Ascending aorta (tissue), 2 donors: ENCODE results near the gene SYT6. TPM values are rescaled to one million over a fixed set of nuclear protein-coding genes. Genes with fewer than 3 reads are reported as not detected.
"Not testable (repeated sequence)": the region's sequence is repeated elsewhere in the genome, so short reads cannot be mapped to it uniquely, and the experiment has no call there.

Experiments used
- DNase-seq, 2 donors: peaks; one replicate each; pipeline ENCODE4 v3.0.0-alpha.2; 2019; ENCODE audit warnings: low spot score in 2 of 2
- H3K27ac ChIP-seq, 2 donors: fragments of 200-600 bp; sonication (generic); one replicate each; pipeline ENCODE4 v1.5.1; 2016 to 2017; ENCODE audit warnings: mild to moderate bottlenecking in 1 of 2
- H3K27me3 ChIP-seq: fragments of 200-600 bp; sonication (generic); one replicate; pipeline ENCODE4 v1.5.1; 2017
- H3K36me3 ChIP-seq, 2 donors: fragments of 200-600 bp; sonication (generic); one replicate each; pipeline ENCODE4 v1.5.1; 2016
- H3K4me1 ChIP-seq, 2 donors: fragments of 200-600 bp; sonication (generic); one replicate each; pipeline ENCODE4 v1.5.1; 2016 to 2017; ENCODE audit warnings: mild to moderate bottlenecking in 1 of 2
- H3K4me3 ChIP-seq, 2 donors: fragments of 200-600 bp; sonication (generic); one replicate each; pipeline ENCODE4 v1.5.1; 2016 to 2017; ENCODE audit warnings: mild to moderate bottlenecking in 1 of 2
- H3K9me3 ChIP-seq, 2 donors: fragments of 200-600 bp; sonication (generic); one replicate each; pipeline ENCODE4 v1.5.1; 2016
- CTCF ChIP-seq, 3 experiments: fragments of 200-600 bp in 2 of 3; fragments of 450-650 bp in 1 of 3; sonication (generic) in 2 of 3; IDR thresholded peaks; one replicate each; pipeline ENCODE4 v1.5.1; 2016 to 2019; ENCODE audit warnings: antibody characterized with exemption in 3 of 3, mild to moderate bottlenecking in 1 of 3, moderate library complexity in 1 of 3
- intact Hi-C: fragments of 100-400 bp; cut with DNase I; formaldehyde crosslinking; loops from one replicate; pipeline ENCODE4 v1.15.1; 2023
- total RNA-seq: library from RNA; depleted of rRNA; stranded (reverse); fragments of >200 nt; gene quantifications from one replicate; pipeline ENCODE4 v1.1.0, GENCODE V29; 2016

Gene SYT6
- total RNA-seq, 1 donor from 2014 or later, result not detected

- TF ChIP-seq CTCF (IDR thresholded peaks at IDR 0.05), result no peak
- Histone ChIP-seq H3K4me1 (no peaks in the 10 kb centered on the region), H3K27me3 (no peaks in the 10 kb centered on the region), H3K9me3 (no peaks in the 10 kb centered on the region), H3K4me3 (no peak overlapping the region), H3K36me3 (no peaks in the 10 kb centered on the region), H3K27ac (no peak overlapping the region)
- DNase-seq, result no peak
- intact Hi-C loops, result loop anchor here (10.0 kb wide), 1 partner anchor 191 kb away; no protein-coding TSS in a partner anchor
Measured at GRCh38 chr1:114063544-114063943, 90.1 kb downstream of the SYT6 start.

GRCh38 chr1:114062477-114063099, 91.1 kb downstream of the SYT6 start:
- Histone ChIP-seq H3K27ac (no peak overlapping the region), H3K4me3 (no peak overlapping the region), H3K9me3 (no peaks in the 10 kb centered on the region), H3K27me3 (no peaks in the 10 kb centered on the region), H3K4me1 (no peaks in the 10 kb centered on the region), H3K36me3 (no peaks in the 10 kb centered on the region)
- no peak for TF ChIP-seq CTCF (IDR thresholded peaks at IDR 0.05)
- intact Hi-C loops, result loop anchor here (10.0 kb wide), 1 partner anchor 192 kb away; no protein-coding TSS in a partner anchor
- no peak for DNase-seq

- TF ChIP-seq CTCF (IDR thresholded peaks at IDR 0.05), result no peak
- intact Hi-C loops, result loop anchor here (10.0 kb wide), 1 partner anchor 194 kb away; no protein-coding TSS in a partner anchor
Measured at GRCh38 chr1:114061121-114061830, 92.4 kb downstream of the SYT6 start.

DNA sequence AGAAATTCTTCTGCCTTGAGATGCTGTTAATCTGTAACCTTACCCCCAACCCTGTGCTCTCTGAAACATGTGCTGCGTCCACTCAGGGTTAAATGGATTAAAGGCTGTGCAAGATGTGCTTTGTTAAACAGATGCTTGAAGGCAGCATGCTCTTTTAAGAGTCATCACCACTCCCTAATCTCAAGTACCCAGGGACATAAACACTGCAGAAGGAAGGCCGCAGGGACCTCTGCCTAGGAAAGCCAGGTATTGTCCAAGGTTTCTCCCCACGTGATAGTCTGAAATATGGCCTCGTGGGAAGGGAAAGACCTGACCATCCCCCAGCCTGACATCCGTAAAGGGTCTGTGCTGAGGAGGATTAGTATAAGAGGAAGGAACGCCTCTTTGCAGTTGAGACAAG, 95.4 kb downstream of the SYT6 start:
- H3K27me3 ChIP-seq, H3K36me3 ChIP-seq, H3K4me1 ChIP-seq, H3K4me3 ChIP-seq, intact Hi-C loops, H3K9me3 ChIP-seq, H3K27ac ChIP-seq, DNase-seq: not testable (repeated sequence)

More at GRCh38 chr1:114061121-114061830, 92.4 kb downstream of the SYT6 start:
- H3K27ac ChIP-seq, result no peak overlapping the region
- no peaks in the 10 kb centered on the region for H3K9me3 ChIP-seq
- no peaks in the 10 kb centered on the region for H3K27me3 ChIP-seq
- H3K4me1 ChIP-seq, result no peaks in the 10 kb centered on the region
- no peak for DNase-seq
- H3K4me3 ChIP-seq, result no peak overlapping the region
- H3K36me3 ChIP-seq, result no peaks in the 10 kb centered on the region

DNA sequence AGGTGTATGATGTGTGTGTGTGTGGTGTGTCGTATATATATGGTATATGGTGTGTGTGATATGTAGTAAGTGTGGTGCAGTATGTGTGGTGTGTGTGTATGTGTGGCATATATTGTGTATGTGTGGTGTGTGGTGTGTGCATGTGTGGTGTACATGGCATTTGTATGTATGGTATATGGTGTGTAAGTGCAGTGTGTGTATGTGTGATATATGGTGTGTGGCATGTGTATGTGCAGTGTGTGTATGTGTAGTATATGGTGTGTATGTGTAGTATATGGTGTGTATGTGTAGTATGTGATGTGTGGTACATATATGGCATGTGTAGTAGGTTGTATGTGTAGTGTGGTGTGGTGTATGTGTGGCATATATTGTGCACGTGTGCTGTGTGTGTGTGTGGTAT, 99.5 kb downstream of the SYT6 start:
- Histone ChIP-seq H3K4me1 (no peaks in the 10 kb centered on the region), H3K36me3 (no peaks in the 10 kb centered on the region), H3K4me3 (no peak overlapping the region), H3K27me3 (no peaks in the 10 kb centered on the region), H3K27ac (no peak overlapping the region), H3K9me3 (no peaks in the 10 kb centered on the region)
- no peak for TF ChIP-seq CTCF (IDR thresholded peaks at IDR 0.05)
- intact Hi-C loops, result no loop called here
- no peak for DNase-seq

DNA sequence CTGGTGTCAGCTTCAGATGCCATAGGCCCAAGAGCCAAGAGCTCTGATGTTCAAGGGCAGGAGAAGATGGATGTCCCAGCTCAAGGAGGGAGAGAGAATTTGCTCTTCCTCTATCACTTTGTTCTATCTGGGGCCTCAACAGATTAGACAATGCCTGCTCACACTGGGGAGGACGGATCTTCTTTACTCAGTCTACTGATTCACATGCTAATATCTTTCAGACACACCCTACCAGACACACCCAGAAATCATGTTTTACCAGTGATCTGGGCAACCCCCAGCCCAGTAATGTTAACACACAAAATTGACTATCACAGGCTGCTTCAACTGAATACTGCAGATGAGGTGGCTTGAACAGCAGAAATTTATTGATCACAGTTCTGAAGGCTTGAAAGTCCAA, 105.4 kb downstream of the SYT6 start:
- Histone ChIP-seq H3K4me3 (no peak overlapping the region), H3K27me3 (no peaks in the 10 kb centered on the region), H3K36me3 (no peaks in the 10 kb centered on the region), H3K4me1 (no peaks in the 10 kb centered on the region), H3K9me3 (no peaks in the 10 kb centered on the region), H3K27ac (no peak overlapping the region)
- DNase-seq, result no peak
- intact Hi-C loops, result no loop called here
- TF ChIP-seq CTCF (IDR thresholded peaks at IDR 0.05), result no peak
